H1 (cell line): Measurements from ENCODE around the gene CDC7.

Experiments
- BRCA1 ChIP-seq: IDR thresholded peaks from 2 replicates; pipeline ENCODE4 v1.6.1; 2012; ENCODE audit warnings: low read depth, low read length, improper control_type of control experiment
- CHD2 ChIP-seq: IDR thresholded peaks from 2 replicates; pipeline ENCODE4 v1.6.1; 2012; ENCODE audit warnings: low read length, improper control_type of control experiment
- EP300 ChIP-seq, 2 experiments: IDR thresholded peaks; 1 replicate in 1 of 2; 2 replicates in 1 of 2; pipeline ENCODE4 v1.6.1; 2011 to 2012; ENCODE audit warnings: low read depth in 2 of 2, low read length in 2 of 2, mild to moderate bottlenecking in 2 of 2, borderline replicate concordance in 1 of 2, inconsistent platforms in 1 of 2, moderate library complexity in 1 of 2
- EZH2 ChIP-seq: fragments of 200-600 bp; sonication (generic); IDR thresholded peaks from 2 replicates; pipeline ENCODE4 v1.7.1; 2012; ENCODE audit warnings: low read depth, mild to moderate bottlenecking, moderate library complexity, low read length, inconsistent platforms; ENCODE audit not compliant: severe bottlenecking
- GTF2F1 ChIP-seq: IDR thresholded peaks from 2 replicates; pipeline ENCODE4 v1.6.1; 2012; ENCODE audit warnings: low read depth, low read length, improper control_type of control experiment, borderline replicate concordance
- POLR2A ChIP-seq, 2 experiments: IDR thresholded peaks; 1 replicate in 1 of 2; 2 replicates in 1 of 2; pipeline ENCODE4 v1.6.1; 2011; ENCODE audit warnings: low read depth in 2 of 2, low read length in 2 of 2, mild to moderate bottlenecking in 2 of 2; ENCODE audit errors: control extremely low read depth in 1 of 2
- POLR2AphosphoS5 ChIP-seq: IDR thresholded peaks from 2 replicates; pipeline ENCODE4 v1.6.1; 2011; ENCODE audit warnings: low read depth, low read length
- SP1 ChIP-seq: IDR thresholded peaks from 2 replicates; pipeline ENCODE4 v1.6.1; 2011; ENCODE audit warnings: low read depth, low read length
- SP2 ChIP-seq: IDR thresholded peaks from 2 replicates; pipeline ENCODE4 v1.6.1; 2012; ENCODE audit warnings: mild to moderate bottlenecking, low read length, inconsistent platforms
- TBP ChIP-seq: IDR thresholded peaks from 2 replicates; pipeline ENCODE4 v1.6.1; 2011; ENCODE audit warnings: low read depth, low read length, improper control_type of control experiment
- TF ChIP-seq, protein P1 (sequence below): IDR thresholded peaks from 2 replicates; pipeline ENCODE4 v1.6.1; 2011; ENCODE audit warnings: low read length, improper control_type of control experiment
- TF ChIP-seq, protein P2 (sequence below), 3 experiments: IDR thresholded peaks; 1 replicate in 2 of 3; 2 replicates in 1 of 3; pipeline versions ENCODE4 v1.5.1 to v1.6.1; 2011; ENCODE audit warnings: low read length in 3 of 3, mild to moderate bottlenecking in 3 of 3, inconsistent platforms in 2 of 3, low read depth in 1 of 3, moderate library complexity in 1 of 3; ENCODE audit not compliant: insufficient read depth in 1 of 3; ENCODE audit errors: control extremely low read depth in 1 of 3
- TF ChIP-seq, protein P3 (sequence below): IDR thresholded peaks from 2 replicates; pipeline ENCODE4 v1.6.1; 2012; ENCODE audit warnings: inconsistent platforms

DNA sequence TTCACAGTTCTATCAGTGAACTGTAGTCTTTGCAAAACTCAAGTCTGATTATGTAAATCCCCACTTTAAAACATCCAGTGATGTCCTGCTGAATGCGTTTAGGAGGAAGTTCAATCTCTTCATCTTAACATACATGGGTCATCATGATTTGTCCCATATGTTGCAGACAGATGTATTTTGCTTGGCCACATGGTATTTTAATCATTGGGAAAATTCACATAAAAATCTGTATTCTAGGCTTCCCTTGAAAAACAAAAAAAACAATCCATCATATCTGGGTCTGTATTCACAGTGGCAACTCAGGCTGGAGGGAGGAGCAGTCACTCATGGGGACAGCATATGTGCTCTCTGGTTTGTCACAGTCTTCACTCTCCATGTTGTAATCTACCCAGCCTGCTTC is 44.8 kb upstream of the CDC7 start:
- TF ChIP-seq, protein P1, sequence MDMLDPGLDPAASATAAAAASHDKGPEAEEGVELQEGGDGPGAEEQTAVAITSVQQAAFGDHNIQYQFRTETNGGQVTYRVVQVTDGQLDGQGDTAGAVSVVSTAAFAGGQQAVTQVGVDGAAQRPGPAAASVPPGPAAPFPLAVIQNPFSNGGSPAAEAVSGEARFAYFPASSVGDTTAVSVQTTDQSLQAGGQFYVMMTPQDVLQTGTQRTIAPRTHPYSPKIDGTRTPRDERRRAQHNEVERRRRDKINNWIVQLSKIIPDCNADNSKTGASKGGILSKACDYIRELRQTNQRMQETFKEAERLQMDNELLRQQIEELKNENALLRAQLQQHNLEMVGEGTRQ: no peak
- TF ChIP-seq GTF2F1: no peak
- TF ChIP-seq, protein P2, sequence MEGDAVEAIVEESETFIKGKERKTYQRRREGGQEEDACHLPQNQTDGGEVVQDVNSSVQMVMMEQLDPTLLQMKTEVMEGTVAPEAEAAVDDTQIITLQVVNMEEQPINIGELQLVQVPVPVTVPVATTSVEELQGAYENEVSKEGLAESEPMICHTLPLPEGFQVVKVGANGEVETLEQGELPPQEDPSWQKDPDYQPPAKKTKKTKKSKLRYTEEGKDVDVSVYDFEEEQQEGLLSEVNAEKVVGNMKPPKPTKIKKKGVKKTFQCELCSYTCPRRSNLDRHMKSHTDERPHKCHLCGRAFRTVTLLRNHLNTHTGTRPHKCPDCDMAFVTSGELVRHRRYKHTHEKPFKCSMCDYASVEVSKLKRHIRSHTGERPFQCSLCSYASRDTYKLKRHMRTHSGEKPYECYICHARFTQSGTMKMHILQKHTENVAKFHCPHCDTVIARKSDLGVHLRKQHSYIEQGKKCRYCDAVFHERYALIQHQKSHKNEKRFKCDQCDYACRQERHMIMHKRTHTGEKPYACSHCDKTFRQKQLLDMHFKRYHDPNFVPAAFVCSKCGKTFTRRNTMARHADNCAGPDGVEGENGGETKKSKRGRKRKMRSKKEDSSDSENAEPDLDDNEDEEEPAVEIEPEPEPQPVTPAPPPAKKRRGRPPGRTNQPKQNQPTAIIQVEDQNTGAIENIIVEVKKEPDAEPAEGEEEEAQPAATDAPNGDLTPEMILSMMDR (IDR thresholded peaks at IDR 0.05; ENCODE audit: control extremely low read depth in 1 of 3, insufficient read depth in 1 of 3, low read depth in 1 of 3, low read length in 3 of 3): no peak
- TF ChIP-seq EZH2: no peak
- no peak for TF ChIP-seq SP2
- TF ChIP-seq POLR2AphosphoS5: no peak
- no peak for TF ChIP-seq POLR2A (IDR thresholded peaks at IDR 0.05; ENCODE audit: control extremely low read depth in 1 of 2, low read depth in 2 of 2, low read length in 2 of 2)
- TF ChIP-seq EP300 (IDR thresholded peaks at IDR 0.05; ENCODE audit: borderline replicate concordance in 1 of 2, low read depth in 2 of 2, low read length in 2 of 2): no peak
- no peak for TF ChIP-seq BRCA1
- TF ChIP-seq TBP: no peak
- TF ChIP-seq, protein P3, sequence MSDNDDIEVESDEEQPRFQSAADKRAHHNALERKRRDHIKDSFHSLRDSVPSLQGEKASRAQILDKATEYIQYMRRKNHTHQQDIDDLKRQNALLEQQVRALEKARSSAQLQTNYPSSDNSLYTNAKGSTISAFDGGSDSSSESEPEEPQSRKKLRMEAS: no peak
- TF ChIP-seq CHD2: no peak
- TF ChIP-seq SP1: no peak
